Left hindlimb (tissue), 1 donor: ENCODE results near the gene LACTB.
A peak's percentile ranks its signal among the peaks of the same experiment; 100 is the strongest.

Source experiments
- DNase-seq: peaks from one replicate; pipeline ENCODE4 v3.0.0-alpha.2; 2018

LACTB gene

DNA sequence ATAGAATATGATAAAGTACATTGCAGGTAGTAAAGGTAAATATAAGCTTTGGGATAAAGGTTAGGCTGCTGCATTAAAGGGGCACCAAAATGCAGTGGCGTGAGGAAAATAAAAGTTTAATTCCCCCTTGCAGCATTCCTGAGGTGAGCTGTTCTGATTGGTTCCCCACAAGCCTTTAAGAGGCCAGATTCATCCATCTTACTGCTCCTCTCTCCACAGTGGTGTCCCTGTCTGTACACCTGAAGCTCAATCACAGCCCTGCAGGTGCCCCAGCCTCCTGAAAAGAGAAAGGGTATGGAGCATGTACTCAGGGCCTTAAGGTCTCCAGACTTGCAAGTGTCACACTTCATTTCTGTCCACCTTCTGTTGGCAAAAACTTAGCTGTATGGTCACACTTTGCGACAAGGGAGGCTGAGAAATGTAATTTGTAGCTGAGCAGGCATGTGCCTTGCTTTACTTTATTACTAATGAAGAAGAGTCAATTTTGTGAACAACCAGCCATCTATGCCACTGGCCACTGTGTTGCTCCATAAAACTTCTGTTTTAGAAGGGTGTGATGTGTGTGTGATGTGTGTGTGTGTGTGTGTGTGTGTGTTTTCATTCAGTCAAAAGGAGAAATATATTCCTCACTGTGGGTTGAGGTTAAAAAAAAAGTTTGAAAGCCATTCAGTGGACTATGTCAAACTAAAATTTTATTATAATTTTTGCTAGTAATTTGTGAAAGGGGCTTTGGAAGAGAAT is 12.8 kb downstream of the LACTB start:
- DNase-seq: no peak

DNA sequence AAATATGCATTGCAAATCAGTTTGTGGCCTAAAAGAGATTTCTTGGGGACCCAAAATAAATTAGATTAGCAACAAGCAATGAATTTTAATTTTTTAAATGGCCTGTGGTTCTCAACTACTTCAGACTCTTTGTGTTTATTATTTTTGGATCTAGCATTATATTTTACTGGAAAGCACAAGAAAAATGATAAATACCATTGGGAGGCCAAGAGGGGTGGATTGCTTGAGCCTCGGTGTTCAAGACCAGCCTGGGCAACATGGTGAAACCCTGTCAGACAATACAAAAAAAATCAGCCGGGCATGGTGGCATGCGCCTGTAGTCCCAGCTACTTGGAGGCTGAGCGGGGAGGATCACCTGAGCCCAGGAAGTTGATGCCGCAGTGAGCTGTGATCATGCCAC is 13.6 kb downstream of the LACTB start:
- DNase-seq: no peak

DNA sequence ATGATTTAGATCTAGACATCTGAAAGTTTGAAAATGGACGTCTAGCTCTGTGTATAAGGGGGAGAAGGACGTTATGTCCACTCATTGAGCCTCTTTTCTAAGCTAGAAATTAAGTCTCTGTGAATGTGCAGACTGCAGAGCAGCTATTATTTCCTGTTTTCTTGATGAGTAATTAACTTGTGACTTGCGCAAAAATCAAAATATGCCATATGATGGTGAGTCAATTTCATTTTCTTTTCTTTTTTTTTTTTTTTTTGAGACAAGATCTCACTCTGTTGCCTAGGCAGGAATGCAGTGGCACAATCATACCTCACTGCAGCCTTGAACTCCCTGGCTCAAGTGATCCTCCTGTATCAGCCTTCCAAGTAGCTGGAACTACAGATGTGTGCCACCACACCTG is 14.1 kb downstream of the LACTB start:
- no peak for DNase-seq

DNA sequence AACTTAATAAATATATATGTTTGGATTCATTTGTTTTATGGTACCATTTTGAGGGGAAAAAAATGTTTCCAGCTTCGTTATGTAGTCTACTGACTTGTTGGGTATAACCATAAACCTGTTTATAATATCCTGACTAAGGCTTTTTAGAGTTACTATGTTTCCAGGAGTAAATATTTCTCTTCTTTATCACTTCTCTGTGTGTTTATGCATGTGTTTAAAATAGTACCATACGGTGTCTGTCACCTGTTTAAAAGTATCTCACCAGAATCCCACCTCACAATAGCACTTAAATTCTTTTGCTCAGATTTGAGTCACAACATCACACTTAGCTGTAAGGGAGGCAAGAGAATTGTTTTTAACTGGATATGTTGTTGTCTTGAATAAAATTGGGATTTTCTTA is 15.1 kb downstream of the LACTB start:
- no peak for DNase-seq

DNA sequence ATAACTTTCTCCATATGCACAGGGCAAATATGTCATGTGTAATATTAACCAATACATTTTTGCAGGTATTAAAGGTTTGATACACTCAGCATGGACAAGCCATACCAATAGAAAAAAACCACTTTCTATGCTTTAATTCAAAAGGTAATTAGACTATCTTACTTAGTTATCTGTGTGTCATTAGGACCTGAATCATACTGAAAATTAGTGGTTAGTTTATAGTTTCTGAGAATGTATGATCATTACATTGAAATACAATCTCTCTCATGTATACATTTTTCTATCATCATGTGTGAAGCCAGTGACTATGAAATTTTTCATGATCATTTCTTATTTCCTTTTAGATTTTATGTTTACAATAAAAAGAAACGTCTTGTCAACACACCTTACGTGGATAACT is 19.3 kb downstream of the LACTB start:
- DNase-seq: no peak

DNA sequence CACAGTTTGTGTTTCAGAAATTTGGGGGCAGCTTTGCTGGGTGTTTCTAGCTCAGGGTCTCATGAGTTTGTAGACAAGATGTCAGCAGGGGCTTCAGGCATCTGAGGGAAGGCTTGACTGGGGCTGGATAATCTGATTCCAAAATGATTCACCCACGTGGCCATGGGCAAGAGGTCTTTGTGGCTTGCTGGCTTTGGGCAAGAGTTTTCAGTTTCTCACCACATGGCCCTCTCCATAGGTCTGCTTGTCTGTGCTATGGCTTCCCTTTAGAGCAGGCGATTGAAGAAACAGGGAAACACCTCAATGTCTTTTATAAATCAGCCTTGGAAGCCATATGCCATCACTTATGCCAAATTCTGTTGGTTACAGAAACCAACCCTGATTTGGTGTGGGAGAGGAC is 23.8 kb downstream of the LACTB start:
- no peak for DNase-seq

DNA sequence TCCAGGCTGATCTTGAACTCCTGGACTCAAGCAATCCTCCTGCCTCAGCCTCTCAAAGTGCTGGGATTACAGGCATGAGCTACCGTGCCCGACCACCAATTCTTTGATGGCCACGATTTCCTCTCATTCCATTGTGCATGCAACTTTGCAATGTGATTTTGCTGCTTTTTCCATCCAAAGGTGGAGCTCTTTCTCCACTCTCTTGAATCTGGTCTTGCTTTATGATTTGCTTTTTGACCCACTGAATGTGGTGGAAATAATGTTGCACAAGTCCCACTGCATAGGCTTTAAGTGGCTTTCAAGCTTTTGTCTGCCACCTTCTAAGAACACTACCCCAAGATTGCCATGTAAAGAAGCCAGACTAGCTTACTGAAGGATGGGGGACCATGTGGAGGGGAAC is 25.0 kb downstream of the LACTB start:
- no peak for DNase-seq

DNA sequence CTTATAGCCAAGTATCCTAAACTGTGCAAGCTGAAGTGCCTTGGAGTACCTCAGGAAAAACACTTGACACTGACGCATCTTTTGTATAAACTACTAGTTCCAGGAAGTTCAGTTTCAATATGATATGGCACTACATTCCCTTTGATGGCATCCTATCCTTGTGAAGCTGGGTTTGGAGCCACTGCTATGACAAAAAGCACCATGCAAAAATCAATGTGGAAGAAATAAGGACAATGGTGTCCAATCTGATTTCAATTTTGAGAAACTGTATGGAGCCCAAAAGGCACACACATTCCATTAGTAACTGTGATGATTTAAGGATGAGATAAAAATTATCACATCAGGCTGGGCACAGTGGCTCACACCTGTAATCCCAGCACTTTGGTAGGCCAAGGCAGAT is 30.0 kb downstream of the LACTB start:
- no peak for DNase-seq

DNA sequence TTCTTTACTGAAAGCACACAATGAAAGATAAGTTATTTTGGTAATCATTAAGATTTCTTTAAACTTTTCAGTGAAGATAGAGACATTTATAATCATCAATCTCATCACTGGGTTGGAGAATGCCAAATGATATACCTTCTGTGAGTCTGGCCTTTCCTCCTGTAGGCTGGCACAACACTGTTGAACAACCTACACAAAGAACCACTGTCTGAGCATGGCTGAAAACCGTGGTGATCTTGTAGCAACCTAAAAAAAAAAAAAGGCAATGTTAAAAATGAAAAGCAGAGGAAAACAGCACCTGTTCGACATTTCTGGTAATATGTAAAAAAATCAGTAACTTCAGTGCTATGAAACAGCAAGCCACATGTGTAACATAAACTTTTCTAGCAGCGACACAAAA is 33.8 kb downstream of the LACTB start:
- DNase-seq: no peak

DNA sequence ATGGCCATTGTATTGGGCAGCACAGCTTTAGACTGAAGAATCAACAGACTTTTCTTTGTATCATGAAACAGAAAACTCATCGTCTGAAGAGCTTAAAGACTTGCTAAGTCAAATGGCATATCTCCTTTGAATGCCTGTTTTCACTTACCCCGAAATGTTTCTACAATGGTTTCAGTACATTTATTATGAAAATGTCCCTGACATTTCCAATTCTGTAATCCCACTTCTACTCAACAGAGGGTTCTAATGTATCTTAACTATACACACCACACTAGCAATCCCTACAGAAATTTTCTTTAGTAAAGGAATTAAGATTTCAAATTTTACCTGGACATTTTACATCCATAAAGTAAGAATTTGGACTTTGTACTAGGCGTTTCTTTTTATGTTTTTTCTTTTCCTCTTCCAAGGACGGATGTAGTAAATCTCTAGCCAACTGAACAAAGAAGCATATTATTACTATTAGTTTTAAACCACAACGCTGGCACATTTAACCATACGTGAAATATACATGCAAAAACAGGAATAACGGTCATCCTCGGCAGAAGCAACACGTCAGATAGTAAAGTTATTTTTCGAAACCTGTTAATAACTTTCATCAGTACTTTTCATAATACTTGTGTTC is 34.5 kb downstream of the LACTB start:
- DNase-seq: no peak

DNA sequence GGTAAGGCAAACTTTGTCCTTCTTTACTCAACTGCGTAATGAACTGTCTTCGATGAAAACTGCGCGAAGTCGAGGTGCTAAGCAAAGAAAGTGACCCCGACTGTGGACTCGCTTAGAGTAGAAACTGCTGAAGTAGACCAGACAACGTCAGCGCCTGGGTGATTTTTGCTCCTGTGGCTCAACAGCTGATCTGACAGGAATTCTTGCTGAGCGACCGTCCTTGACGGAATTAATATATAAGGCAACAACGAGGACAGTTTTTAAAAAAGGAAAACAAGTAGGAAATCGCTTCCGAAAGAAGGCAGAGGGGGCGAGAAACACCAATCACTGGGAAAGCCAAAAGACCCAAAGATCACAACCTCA is 35.1 kb downstream of the LACTB start:
- DNase-seq: peak; percentile 38

DNA sequence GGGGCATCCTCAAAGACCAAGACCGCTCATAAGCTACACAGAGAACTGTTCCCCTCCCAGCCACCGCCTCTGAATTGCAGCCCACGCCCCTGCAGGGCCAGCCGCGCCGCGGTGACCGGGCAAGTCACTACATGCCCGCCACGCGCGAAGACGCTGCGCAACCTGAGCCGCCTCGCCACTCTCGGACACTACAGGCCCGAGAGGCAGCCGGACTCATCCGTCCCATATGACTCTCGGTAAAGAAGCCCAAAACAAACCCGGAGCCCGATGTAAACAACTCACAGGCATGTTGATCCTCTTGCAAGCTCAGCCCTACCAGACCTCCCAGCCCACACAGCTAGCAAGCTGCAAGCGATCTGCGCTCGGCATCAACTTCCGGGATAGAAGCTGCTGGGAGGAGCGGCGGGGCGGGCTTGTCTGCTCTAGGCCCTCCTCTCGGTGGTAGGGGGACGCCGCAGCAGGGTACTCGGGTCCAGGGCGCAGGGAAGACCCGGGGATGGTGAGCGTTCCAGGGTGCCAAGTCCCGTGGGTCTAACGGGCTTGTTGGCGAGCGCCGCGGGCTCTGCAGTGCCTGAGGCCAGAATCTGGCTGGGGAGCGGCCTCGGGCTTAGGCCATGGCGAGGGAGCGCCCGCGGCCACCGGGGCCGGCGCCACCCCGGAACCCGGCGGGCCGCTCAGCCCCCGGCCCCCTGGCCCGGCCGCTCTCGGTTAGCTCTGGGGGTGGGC is 35.6 kb downstream of the LACTB start, which contains the start of gene RPS27L:
Gene RPS27L, minus strand, starts transcription at position 360 of the 726 bp plus-strand sequence. Its CDS starts 72 bp downstream, at position 288.
- peak; percentile 95 for DNase-seq

DNA sequence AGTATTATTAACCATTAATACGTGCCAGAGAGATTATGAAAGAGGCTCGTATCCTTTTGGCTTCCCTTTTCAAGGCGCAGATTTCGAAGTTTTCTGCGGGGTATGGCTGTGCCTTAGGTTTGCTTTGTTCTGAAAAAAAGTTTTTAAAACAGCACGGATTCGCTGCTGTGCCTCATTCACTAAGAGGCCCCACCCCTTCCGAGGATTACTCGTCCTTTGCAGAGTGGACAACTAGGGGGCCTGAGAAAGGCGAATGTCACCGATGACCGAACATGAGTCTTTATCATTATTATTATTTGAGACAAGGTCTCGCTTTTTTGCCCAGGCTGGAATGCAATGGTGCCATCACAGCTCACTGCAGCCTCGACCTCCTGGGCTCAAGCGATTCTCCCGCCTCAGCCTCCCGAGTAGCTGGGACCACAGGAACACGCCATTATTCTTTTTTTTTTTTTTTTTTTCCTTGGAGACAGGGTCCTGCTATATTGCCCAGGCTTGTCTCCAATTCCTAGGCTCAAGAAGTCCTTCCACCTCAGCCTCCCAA is 36.3 kb downstream of the LACTB start:
- peak; percentile 70 for DNase-seq

DNA sequence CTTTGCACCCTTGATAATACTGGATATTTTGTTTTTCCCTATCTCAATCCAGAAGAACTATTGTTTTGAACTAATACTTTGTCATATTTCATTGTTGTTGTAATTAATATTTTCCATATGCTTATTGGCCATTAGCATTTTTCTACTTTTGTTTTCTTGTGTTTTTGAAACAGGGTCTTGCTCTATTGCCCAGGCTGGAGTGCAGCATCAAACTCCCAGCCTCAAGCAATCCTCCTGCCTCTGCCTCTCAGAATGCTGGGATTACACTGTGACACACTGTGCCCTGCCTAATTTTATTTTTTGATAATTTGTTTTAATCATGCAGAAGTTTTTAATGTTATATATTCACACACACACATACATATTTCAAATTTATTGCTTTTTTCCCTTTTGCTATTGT is 39.0 kb downstream of the LACTB start:
- DNase-seq: no peak

DNA sequence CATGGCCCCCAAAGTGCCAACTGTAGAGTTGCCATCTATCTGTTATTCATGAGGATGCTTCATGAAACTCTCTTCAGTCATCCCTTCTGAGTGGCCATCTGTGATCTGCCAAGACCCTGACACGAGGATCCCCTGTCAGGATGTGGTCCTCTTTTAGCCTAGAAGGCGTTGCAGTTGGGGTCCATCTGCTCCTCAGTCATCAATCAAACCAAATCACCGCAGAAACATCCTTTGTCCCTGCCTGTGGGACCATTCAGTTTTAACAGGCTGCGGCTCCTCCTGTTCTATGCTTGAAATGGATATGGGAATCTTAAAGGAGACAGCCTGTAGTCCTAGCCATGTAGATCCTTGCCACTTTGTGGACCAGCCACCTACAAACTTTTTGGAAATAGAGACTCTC is 41.6 kb downstream of the LACTB start:
- DNase-seq: no peak

DNA sequence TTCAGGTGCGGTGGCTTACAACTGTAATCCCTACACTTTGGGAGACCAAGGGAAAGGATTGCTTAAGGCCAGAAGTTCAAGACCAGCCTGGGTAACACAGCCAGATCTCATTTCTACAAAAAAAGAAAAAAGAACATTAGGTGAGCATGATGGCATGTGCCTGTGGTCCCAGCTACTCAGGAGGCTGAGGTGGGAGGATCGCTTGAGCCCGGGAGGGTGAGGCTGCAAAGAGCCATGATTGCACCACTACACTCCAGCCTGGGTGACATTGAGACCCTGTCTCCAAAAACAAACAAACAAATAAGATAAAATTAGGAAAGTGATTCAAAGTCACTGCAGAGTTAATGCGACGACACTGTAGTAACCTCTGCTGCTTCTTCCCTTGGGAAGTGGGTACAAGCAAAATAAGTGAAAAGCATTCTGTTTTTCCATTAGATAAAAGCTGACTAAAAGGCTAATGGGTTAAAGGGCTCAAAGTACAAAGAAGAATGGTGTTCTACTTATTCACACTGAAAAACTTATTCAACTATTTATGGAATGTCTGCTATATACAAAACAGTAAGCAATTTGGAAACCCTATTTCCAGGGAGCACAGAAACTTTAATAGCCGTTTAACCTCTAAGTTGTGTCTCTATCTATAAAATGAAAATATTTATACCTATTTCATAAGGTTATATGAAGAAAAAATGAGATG is 43.7 kb downstream of the LACTB start:
- no peak for DNase-seq

DNA sequence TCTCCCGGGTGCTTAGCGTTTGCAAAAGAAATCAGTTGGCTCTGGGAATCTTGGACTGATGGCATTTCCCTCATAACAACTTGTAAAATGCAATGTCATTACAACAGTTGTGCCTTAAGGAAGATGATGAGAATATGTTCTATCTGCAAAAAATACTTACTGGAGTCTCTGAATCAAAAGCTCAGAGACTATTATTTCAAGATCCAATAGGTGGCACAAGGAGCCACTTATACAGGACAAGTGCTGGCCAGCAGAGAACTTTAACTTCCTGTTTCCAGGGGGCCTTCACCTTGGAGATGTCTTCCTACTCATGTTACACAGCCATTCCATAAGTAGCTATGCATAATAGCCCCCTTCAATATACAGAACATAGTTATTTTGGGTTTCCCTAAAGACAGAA is 44.6 kb downstream of the LACTB start:
- no peak for DNase-seq

DNA sequence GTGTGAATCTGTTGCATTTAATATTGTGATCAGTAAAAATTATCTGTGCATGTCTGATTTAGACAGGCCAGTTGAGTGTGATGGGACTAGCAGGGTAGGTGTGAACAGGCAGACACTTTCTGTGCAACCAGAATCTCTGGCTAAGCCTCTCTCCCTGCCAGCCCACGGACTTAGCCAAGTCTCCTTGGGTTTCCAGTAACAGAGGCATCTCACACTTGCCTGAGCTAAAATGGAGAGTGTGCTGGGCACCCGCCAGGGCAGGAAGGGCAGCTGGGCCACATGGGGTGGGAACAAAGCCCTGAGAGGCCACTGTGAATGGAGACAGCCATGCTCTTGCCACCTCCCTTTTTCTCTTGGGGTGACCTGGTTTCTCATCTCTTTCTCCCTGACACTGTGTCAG is 48.1 kb downstream of the LACTB start:
- no peak for DNase-seq

DNA sequence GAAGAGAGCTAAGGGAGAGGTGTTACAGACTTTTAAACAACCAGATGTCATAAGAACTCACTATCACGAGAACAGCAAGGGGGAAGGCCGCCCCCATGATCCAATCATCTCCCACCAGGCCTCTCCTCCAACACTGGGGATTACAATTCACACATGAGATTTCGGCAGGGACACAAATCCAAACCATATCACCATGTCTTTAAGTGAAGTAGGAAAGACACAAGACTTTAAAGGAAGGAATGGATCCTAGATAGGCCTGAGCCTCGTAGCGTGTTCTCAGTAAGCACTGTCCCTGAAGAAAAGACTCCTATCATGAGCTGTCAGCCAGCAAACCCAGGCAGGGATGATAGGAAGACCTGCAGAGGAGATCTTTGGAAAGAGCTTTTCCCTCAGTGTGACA is 50.7 kb downstream of the LACTB start:
- DNase-seq: no peak

DNA sequence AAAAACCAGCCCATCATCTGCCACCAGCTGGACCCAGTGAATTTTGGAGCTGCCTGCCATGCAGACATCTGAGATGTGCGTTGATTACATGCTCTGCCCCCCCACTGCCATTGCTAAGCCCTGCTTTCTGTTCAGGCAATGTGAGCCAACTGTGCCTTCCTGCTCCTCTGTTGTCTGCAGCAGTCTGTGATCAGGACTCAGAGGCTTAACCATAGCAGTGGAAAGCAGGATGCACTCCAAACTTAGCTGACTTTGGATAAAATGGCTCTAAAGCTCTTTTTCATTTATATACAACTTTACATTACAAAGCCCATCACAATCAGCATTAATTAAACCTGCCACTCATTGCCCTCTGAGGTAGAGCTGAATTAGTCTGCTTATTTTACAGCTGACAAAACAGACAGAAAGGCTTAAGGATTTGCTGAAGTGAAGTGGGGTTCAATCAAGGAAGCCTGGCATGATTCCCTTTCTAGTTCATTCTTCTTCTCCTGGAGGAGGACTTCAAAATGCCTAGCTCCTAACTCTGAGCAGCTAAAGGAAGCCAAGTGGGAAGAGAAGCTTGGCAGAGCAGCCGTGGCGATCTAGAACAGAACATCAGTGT is 51.3 kb downstream of the LACTB start:
- DNase-seq: peak; percentile 43

DNA sequence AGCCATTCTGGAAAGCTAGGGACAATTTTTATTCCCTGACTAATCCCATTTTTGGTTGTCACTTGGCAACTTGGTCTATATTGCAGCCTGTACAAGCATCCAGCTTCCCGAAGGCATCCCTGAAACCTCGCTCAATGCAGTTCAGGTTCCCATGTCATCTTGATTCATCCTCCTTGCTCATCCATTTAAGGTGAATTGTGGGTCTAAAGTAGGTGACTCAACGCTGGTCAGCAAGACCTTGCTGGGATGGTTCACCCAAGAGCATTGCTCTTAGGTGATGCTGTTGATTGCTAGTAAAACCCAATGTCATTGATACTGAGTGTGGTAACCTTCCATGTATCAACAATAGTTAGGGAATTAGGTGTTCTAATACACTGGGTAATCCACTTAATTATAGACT is 54.6 kb downstream of the LACTB start:
- DNase-seq: no peak

DNA sequence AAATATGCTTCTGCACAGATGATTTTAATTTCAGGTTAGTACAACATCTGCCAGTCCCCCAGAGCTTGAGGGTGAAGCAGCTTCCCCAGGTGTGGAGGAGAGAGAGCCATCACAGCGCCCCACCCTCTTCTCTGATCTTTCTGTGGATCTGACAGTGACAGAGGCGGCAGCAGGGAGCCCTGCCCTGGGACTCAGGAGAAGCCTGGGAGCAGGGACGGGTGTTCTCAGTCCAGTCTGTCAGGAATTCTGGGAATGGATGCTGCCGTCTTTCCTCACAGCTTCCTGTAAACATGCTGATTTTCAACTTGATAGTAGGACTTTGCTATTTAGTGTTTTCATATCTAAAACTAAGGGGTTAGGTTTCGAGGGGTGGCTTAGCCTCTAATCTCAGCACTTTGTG is 56.4 kb downstream of the LACTB start:
- DNase-seq: no peak

DNA sequence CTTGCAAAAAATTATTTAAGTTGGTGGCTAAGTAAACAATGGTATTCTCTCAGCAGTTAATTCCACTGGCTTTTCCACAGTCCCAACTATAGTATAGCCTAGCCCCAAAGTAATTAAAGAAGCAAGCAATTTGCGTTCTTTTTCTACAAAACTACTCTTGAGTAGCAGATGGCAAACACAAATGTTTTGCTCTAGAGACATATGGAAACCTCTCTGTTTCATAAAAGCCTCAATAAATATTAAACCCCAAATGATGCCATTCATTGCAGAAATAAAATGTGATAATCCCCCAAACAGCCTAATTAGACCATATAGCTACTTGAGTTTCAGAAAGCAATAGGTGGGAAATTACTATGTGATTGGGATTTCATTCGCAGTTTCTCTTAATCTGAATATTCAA is 59.1 kb downstream of the LACTB start:
- DNase-seq: no peak
